GM06990 (cell line): Measurements from ENCODE around the gene MISP3.

ENCODE experiments used
- DNase-seq: peaks from one replicate; pipeline ENCODE4 v3.0.0-alpha.2; 2011; ENCODE audit not compliant: insufficient read length; ENCODE audit errors: extremely low read depth
- H3K27me3 ChIP-seq: replicated peaks from 2 replicates; pipeline ENCODE4 v1.6.0; 2011; ENCODE audit warnings: low read length; ENCODE audit not compliant: control insufficient read depth, insufficient read depth
- H3K36me3 ChIP-seq: 2 replicates; pipeline ENCODE4 v1.5.1; 2011; ENCODE audit warnings: low read length; ENCODE audit not compliant: control insufficient read depth, insufficient read depth
- H3K4me3 ChIP-seq: replicated peaks from 2 replicates; pipeline ENCODE4 v1.5.1; 2011; ENCODE audit warnings: low read depth, mild to moderate bottlenecking, control low read depth, low read length
- TF ChIP-seq, protein P1 (sequence below): IDR thresholded peaks from 2 replicates; pipeline ENCODE4 v1.5.1; 2011; ENCODE audit warnings: low read length, control low read depth, mild to moderate bottlenecking, inconsistent platforms; ENCODE audit not compliant: insufficient read depth, poor library complexity, severe bottlenecking

Gene MISP3

DNA sequence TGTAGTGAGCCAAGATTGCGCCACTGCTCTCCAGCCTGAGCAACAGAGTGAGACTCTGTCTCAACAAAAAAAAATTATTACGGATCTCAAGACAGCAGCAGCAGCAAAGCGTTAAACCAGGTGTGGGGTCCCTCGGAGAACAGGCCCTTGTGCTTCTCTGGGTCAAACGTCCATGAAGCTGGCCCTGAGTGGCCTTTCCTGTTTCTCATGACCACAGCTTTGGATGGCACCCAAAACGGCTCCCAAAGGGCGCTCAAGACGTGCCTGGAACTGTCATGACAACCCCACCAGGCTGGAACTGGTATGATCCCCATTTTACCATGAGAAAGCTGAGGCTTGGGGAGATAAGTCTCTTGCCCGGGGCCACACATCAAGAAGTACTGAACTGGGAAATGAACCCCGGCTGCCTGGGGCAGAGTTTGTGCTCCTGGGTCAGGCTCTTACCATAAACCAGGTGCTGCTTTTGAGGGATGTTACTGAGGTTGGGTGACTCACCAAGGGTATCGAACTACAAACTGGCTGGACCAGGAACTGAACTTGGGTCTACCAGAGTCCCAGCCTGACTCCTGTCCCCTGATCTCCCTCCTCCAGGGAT lies 29.6 kb downstream of the MISP3 start:
- no peak for DNase-seq
- TF ChIP-seq, protein P1, sequence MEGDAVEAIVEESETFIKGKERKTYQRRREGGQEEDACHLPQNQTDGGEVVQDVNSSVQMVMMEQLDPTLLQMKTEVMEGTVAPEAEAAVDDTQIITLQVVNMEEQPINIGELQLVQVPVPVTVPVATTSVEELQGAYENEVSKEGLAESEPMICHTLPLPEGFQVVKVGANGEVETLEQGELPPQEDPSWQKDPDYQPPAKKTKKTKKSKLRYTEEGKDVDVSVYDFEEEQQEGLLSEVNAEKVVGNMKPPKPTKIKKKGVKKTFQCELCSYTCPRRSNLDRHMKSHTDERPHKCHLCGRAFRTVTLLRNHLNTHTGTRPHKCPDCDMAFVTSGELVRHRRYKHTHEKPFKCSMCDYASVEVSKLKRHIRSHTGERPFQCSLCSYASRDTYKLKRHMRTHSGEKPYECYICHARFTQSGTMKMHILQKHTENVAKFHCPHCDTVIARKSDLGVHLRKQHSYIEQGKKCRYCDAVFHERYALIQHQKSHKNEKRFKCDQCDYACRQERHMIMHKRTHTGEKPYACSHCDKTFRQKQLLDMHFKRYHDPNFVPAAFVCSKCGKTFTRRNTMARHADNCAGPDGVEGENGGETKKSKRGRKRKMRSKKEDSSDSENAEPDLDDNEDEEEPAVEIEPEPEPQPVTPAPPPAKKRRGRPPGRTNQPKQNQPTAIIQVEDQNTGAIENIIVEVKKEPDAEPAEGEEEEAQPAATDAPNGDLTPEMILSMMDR: no peak
- no peak overlapping the region for H3K4me3 ChIP-seq
- no peaks in the 10 kb centered on the region for H3K27me3 ChIP-seq
- H3K36me3 ChIP-seq: peaks cover 12% of the 10 kb centered on the region

DNA sequence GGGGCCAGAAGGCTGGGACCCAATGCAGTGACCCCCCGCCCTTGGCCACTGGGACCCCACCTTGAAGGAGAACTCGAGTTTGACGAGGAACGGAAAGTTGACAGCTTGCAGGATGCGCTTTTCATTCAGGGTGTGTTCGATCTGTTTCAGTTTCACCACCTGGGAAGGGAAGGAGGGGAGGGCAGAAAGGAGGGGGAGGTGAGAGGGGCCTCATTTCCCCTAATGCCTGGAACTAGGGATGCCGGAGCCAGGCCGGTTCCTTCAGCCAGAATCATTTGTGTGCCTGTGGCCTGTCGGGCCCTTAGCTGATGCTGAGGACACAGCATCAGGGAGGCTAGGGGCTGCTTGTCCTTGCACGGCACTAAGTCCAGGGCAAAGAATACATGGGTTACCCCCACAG lies 30.2 kb downstream of the MISP3 start:
- no peaks in the 10 kb centered on the region for H3K27me3 ChIP-seq
- no peak overlapping the region for H3K4me3 ChIP-seq
- TF ChIP-seq, protein P1: no peak
- no peak for DNase-seq
- peaks cover 9% of the 10 kb centered on the region for H3K36me3 ChIP-seq

DNA sequence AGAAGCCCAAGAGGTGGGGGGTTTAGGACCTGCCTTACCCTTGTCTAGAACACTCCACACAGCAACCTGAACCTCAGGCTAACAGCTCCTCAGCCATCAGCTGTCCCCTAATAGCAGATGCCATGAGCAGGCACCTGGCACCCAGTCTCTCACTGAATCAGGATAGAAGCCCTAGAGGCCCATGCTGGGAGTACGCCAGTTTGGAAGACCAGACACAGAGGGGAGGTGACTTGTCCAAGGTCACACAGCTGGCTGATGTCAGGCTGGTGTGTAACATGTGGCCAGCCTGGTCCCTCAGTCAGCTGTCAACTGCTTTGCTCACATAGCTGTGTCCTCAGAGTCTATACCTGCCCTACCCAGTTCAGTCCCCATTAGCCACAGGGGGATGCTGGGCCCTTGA lies 30.7 kb downstream of the MISP3 start:
- Histone ChIP-seq H3K4me3 (no peak overlapping the region), H3K36me3 (peaks cover 9% of the 10 kb centered on the region), H3K27me3 (no peaks in the 10 kb centered on the region)
- no peak for DNase-seq
- TF ChIP-seq, protein P1: no peak

DNA sequence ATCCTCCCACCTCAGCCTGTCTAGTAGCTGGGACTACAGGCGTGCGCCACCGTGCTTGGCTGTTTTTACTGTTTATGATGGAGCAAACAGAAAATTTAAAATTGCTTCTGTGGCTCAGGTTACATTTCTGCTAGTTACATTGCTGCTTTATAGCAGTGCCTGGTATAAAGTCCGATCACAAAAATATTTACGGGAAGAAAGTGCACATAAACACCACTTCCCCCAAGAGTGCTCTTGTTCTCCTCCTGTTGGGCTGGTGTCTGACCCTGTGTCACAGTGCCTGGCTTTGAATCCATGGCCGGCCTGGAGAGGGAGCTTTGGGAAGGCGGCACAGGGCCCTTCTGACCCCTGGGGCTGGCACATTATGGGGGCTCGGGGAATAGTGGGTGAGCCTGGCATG lies 33.1 kb downstream of the MISP3 start:
- H3K36me3 ChIP-seq: peaks cover 7% of the 10 kb centered on the region
- H3K27me3 ChIP-seq: no peaks in the 10 kb centered on the region
- H3K4me3 ChIP-seq: no peak overlapping the region
- no peak for DNase-seq
- TF ChIP-seq, protein P1: no peak

DNA sequence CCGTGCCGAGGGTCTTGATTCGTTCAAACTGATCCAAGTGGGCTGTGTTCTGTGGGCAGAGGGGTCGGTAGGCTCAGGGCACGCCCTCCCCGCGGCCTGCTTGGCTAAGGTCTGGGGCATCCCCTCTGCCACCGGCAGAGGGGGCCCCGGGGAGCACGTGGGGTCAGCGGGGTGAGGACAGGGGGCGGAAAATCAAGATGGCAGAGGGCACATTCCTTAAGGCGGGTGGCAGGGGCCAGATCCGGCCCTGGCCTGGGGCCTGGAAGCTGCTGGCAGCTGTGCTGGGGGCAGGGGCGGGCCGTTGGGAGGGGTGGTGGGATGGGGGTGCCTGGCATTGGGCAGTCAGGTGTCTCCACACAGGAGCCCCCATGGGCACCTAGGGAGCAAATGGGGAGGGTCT lies 34.3 kb downstream of the MISP3 start:
- TF ChIP-seq, protein P1: no peak
- Histone ChIP-seq H3K27me3 (no peaks in the 10 kb centered on the region), H3K36me3 (peaks cover 7% of the 10 kb centered on the region), H3K4me3 (no peak overlapping the region)
- DNase-seq: no peak
